ENCODE measurements around the gene OLA1. TPM values are rescaled to one million over a fixed set of nuclear protein-coding genes. Genes with fewer than 3 reads are reported as not detected.

The OLA1 gene
- total and polyA plus RNA-seq, 2 of the 13 experiments (the other 11 are each of a cell fraction or from before 2014, with no cell fraction given), result 153 to 241 TPM

- no peaks in the 10 kb centered on the region for H3K9me3 ChIP-seq (ENCODE audit: low read length)
- H4K20me1 ChIP-seq (ENCODE audit: insufficient read depth, low read length), result peaks cover 5% of the 10 kb centered on the region
- peaks cover 50% of the 10 kb centered on the region for H3K79me2 ChIP-seq (ENCODE audit: insufficient read depth, low read length)
- intact Hi-C loops (cut with micrococcal nuclease; ENCODE audit: unreplicated experiment), result no loop called here
- no peaks in the 10 kb centered on the region for H3K4me1 ChIP-seq (ENCODE audit: insufficient read depth, low read length)
- POLR2A ChIA-PET, result no interaction called here
- H3K9ac ChIP-seq (ENCODE audit: insufficient read depth, low read depth, low read length), result no peak overlapping the region
- FAIRE-seq (no peak), DNase-seq (ENCODE audit: low spot score) (no peak), ATAC-seq (no peak)
- CTCF ChIA-PET (ENCODE audit: low intra/inter-chr PET ratio, low total read pairs), result no interaction called here
- TF ChIP-seq ZNF644 (CRISPR knock-in tag; IDR thresholded peaks at IDR 0.05; ENCODE audit: low read depth) (no peak), MXI1 (IDR thresholded peaks at IDR 0.05; ENCODE audit: borderline replicate concordance, low read depth, low read length) (no peak), ZNF782 (CRISPR knock-in tag; IDR thresholded peaks at IDR 0.05; ENCODE audit: borderline replicate concordance) (no peak)
- no TSS peak for BruUV-seq (replicated peaks)
- 89% methylated on average over 1 of the region's 1 CpG for WGBS (ENCODE audit: low lambda C conversion rate)
- H3K36me3 ChIP-seq (replicated peaks in 1 of 2; ENCODE audit: control insufficient read depth in 1 of 2, insufficient read depth in 2 of 2, low read length in 2 of 2), result peaks cover 3 to 17% of the 10 kb centered on the region in 2 experiments; a peak in 4 of 5 replicates
- no peak overlapping the region for H2AFZ ChIP-seq (ENCODE audit: low read length)
- H3K4me3 ChIP-seq (replicated peaks in 1 of 3; ENCODE audit: insufficient read depth in 1 of 3, low read depth in 2 of 3, low read length in 3 of 3), result no peak overlapping the region
- H3K27me3 ChIP-seq (ENCODE audit: control insufficient read depth in 1 of 2, insufficient read depth in 2 of 2, low read length in 2 of 2), result no peaks in the 10 kb centered on the region
- in situ Hi-C loops (cut with HindIII; ENCODE audit: extremely low pct_ligation_motif_present, low pct_unique_long_range_greater_than_20kb), result no loop called here
- no peak overlapping the region for H3K4me2 ChIP-seq (ENCODE audit: low read depth, low read length)
- H3K27ac ChIP-seq (ENCODE audit: extremely low read length, insufficient read depth, low read length), result no peak overlapping the region
These were observed 65.3 kb downstream of the OLA1 start for GRCh38 chr2:174183076-174183475.

GRCh38 chr2:174181368-174181767, 67.0 kb downstream of the OLA1 start:
- H3K9me3 ChIP-seq (ENCODE audit: low read length), result no peaks in the 10 kb centered on the region
- POLR2A ChIA-PET, result no interaction called here
- DNase-seq (ENCODE audit: low spot score) (no peak), ATAC-seq (no peak), FAIRE-seq (no peak)
- H4K20me1 ChIP-seq (ENCODE audit: insufficient read depth, low read length), result peaks cover 5% of the 10 kb centered on the region
- 97% methylated on average over 5 of the region's 5 CpGs for WGBS (ENCODE audit: low lambda C conversion rate)
- in situ Hi-C loops (cut with HindIII; ENCODE audit: extremely low pct_ligation_motif_present, low pct_unique_long_range_greater_than_20kb), result no loop called here
- H3K4me3 ChIP-seq (replicated peaks in 1 of 3; ENCODE audit: insufficient read depth in 1 of 3, low read depth in 2 of 3, low read length in 3 of 3), result no peak overlapping the region
- BruUV-seq (replicated peaks), result no TSS peak
- no peak overlapping the region for H3K4me2 ChIP-seq (ENCODE audit: low read depth, low read length)
- no peaks in the 10 kb centered on the region for H3K27me3 ChIP-seq (ENCODE audit: control insufficient read depth in 1 of 2, insufficient read depth in 2 of 2, low read length in 2 of 2)
- CTCF ChIA-PET (ENCODE audit: low intra/inter-chr PET ratio, low total read pairs), result interaction anchor here (1.8 kb wide), 1 partner anchor 160 kb away, joined by 5 read pairs; no protein-coding TSS in a partner anchor
- TF ChIP-seq KDM2A (CRISPR knock-in tag; IDR thresholded peaks at IDR 0.05; ENCODE audit: borderline replicate concordance, low read depth) (no peak), ZNF33A (CRISPR knock-in tag; IDR thresholded peaks at IDR 0.05; ENCODE audit: borderline replicate concordance) (no peak), ATF1 (CRISPR knock-in tag; IDR thresholded peaks at IDR 0.05) (no peak), RBM22 (optimal IDR thresholded peaks at IDR 0.05; ENCODE audit: low read length) (peak; percentile 72)
- H3K36me3 ChIP-seq (replicated peaks in 1 of 2; ENCODE audit: control insufficient read depth in 1 of 2, insufficient read depth in 2 of 2, low read length in 2 of 2), result peaks cover 1 to 6% of the 10 kb centered on the region in 2 experiments; a peak in 4 of 5 replicates
- H2AFZ ChIP-seq (ENCODE audit: low read length), result no peak overlapping the region
- 0 out of 2 replicates have a peak, but pooled peaks cover 7% of the 10 kb centered on the region for H3K4me1 ChIP-seq (ENCODE audit: insufficient read depth, low read length)
- H3K79me2 ChIP-seq (ENCODE audit: insufficient read depth, low read length), result peaks cover 52% of the 10 kb centered on the region
- no peak overlapping the region for H3K27ac ChIP-seq (ENCODE audit: extremely low read length, insufficient read depth, low read length)
- H3K9ac ChIP-seq (ENCODE audit: insufficient read depth, low read depth, low read length), result no peak overlapping the region
- intact Hi-C loops (cut with micrococcal nuclease; ENCODE audit: unreplicated experiment), result no loop called here

Data from HepG2 (cell line).